ENCODE measurements around the gene MACROD1. TPM values are rescaled to one million over a fixed set of nuclear protein-coding genes. Genes with fewer than 3 reads are reported as not detected.
A peak's percentile ranks its signal among the peaks of the same experiment; 100 is the strongest.

MACROD1 gene
- total RNA-seq, 4 donors from 2014 or later, result 10.4 to 31.5 (median 19.5) TPM

DNA sequence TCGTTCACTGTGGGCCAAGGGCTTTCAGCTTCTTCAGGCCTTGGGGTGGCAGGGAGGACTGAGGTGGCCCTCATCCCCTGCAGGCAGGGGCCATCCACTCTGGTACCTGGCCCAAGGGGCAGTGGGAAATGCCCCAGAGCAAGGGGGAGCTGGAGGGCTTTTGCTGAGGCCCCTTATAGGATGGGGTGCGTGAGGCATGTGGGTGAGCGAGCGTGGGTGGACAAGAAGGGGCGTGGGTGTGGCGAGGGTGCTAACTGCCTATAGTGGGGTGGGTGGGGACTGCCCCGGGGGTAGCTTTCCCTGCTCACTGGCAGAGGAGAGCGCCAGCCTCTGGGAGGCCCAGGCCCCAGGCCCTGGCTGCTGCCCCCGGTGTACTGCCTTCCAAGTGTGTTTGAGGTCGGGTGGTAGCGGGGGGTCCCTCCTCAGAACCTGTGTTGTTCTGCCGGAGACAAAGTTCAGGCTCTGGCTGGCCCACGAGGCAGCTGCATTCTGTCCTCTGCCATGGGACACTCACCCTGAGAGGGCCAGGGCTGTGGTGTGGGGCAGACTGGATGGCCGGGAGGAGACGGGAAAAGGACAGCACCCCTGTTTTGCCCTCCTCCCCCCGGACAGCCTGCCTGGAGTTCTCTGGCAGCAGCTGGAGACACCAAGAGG lies 126.8 kb downstream of the MACROD1 start:
- intact Hi-C loops (cut with DNase I), result no loop called here
- WGBS, 2 donors, result 67 to 88% methylated on average over 4 to 7 of the region's 16 CpGs
- peaks cover 9 to 43% (median 11%) of the 10 kb centered on the region in 4 donors for H3K27me3 ChIP-seq
- TF ChIP-seq, protein P1, sequence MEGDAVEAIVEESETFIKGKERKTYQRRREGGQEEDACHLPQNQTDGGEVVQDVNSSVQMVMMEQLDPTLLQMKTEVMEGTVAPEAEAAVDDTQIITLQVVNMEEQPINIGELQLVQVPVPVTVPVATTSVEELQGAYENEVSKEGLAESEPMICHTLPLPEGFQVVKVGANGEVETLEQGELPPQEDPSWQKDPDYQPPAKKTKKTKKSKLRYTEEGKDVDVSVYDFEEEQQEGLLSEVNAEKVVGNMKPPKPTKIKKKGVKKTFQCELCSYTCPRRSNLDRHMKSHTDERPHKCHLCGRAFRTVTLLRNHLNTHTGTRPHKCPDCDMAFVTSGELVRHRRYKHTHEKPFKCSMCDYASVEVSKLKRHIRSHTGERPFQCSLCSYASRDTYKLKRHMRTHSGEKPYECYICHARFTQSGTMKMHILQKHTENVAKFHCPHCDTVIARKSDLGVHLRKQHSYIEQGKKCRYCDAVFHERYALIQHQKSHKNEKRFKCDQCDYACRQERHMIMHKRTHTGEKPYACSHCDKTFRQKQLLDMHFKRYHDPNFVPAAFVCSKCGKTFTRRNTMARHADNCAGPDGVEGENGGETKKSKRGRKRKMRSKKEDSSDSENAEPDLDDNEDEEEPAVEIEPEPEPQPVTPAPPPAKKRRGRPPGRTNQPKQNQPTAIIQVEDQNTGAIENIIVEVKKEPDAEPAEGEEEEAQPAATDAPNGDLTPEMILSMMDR (IDR thresholded peaks at IDR 0.05), result no peak
- TF ChIP-seq POLR2A (IDR thresholded peaks at IDR 0.05), result no peak
- H3K27ac ChIP-seq, result no peak overlapping the region
- H3K4me1 ChIP-seq, result peaks cover 15 to 24% (median 15%) of the 10 kb centered on the region in 3 donors
- H3K36me3 ChIP-seq, result no peaks in the 10 kb centered on the region
- H3K9me3 ChIP-seq, result no peaks in the 10 kb centered on the region
- DNase-seq, result no peak
- H3K4me3 ChIP-seq, result no peak overlapping the region

DNA sequence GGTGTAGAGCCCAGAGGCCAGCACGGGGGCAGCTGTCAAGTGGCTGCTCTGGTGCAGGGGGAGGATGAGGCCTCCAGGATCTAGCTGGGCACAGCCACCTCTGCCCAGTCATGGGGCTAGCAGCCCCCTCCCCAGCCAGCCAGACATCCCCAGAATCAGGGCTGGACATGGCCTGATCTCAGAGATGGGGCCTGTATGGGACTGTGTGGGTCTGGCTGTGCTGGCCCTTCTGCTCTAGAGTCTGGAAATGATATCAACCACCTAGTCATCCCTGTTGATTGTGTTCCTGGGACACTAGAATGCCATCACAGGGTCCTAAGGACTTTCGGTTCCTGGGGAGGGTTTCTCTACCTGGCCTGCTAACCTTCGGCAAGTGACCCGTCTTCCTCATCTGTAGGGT lies 127.4 kb downstream of the MACROD1 start:
- DNase-seq, result no peak
- no peaks in the 10 kb centered on the region for H3K9me3 ChIP-seq

DNA sequence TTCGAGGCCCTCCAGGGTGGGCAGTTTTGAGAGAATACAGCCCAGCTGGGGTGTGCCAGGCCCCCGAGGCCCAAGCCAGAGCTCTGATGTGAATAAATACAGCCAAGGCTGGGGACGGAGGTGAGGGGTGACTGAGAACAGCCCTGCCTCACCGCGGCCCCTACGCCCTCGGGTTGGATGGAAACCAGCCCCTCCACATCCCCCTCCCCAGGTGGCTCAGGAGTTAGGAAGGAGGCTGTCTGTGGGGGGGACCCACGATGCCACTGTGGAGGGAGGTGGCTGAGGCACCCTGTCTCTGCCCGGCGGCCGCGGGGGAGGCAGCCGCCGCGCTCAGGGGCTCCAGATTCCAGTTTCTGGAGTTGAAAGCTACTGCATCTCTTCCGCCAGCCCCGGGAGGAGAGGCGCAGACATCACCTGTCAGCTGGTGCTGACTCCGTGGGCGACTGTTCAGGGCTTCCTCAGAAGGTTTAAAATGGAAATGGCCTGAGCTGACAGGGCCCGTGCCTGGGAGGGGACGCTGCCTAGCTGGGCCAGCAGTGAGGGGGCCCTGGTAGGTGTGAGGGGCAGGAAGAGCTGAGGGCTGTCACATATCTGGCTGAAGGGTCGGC lies 128.8 kb downstream of the MACROD1 start:
- Histone ChIP-seq H3K9me3 (no peaks in the 10 kb centered on the region), H3K4me3 (peak overlapping the region in 2 of 4 donors; percentile 51 to 66), H3K27me3 (peaks cover 9 to 62% (median 11%) of the 10 kb centered on the region in 4 donors), H3K4me1 (peaks cover 15 to 24% (median 15%) of the 10 kb centered on the region in 3 donors), H3K36me3 (no peaks in the 10 kb centered on the region), H3K27ac (peak overlapping the region in 1 of 4 donors; percentile 14)
- intact Hi-C loops (cut with DNase I), result no loop called here
- no peak for DNase-seq
- TF ChIP-seq, protein P1 (IDR thresholded peaks at IDR 0.05), result no peak
- no peak for TF ChIP-seq POLR2A (IDR thresholded peaks at IDR 0.05)
- 17% methylated on average over 2 of the region's 23 CpGs; no CpG with 5 or more reads in 1 of the 2 donors for WGBS, 2 donors

More for the DNA sequence above, 127.4 kb downstream of the MACROD1 start:
- WGBS, 2 donors, result 79 to 80% methylated on average over 1 to 2 of the region's 4 CpGs
- Histone ChIP-seq H3K27me3 (peaks cover 9 to 49% (median 11%) of the 10 kb centered on the region in 4 donors), H3K4me1 (peaks cover 15 to 24% (median 15%) of the 10 kb centered on the region in 3 donors), H3K27ac (no peak overlapping the region), H3K4me3 (no peak overlapping the region), H3K36me3 (no peaks in the 10 kb centered on the region)
- TF ChIP-seq POLR2A (IDR thresholded peaks at IDR 0.05), result no peak
- TF ChIP-seq, protein P1 (IDR thresholded peaks at IDR 0.05), result no peak
- intact Hi-C loops (cut with DNase I), result no loop called here

DNA sequence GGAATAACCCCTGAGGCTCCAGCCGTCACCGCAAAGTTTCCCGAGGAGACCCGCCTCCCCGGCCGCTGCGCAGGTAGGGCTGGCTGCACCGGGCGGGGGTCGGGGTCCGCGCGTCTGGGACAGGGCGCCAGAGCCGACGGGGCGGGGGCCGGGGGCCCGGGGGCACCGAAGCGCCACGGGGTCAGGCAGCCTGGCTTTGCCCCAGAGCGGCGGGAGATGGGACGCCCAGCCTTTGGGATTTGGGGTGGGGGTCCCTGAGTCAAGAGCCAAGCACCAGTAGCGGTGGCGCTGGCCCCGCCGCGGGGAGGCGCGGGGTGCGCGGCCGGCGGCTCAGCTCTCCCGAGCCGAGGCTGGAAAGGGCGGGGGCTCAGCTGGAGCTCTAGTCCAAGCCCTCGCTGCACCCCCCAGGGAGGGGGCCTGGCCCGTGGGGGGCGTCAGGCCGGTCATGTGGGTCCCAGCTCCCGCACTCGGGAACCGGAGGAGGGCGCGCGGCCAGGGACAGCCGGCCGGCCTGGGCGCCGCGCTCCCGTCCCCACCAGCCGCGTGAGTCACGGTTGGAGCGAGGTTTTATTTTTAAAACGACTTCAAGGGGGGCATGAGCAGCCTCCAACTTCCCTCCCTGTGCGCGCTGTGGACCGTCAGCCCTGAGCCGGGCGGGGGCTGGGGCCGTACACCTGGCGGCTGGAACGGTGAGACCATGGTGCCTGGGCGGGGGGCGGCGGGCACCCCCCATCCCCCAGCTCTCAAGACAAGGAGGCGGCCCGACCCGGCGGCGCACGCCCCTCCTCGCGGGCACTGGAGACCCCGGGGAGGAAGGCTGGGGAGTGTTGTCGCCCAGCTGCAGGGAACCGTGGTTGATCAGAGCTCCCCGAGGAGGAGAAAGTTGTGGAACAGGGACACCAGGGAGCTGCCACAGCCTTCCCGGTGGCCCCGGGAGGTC lies 129.6 kb downstream of the MACROD1 start:
- intact Hi-C loops (cut with DNase I), result no loop called here

More for the DNA sequence above, 129.6 kb downstream of the MACROD1 start:
- no CpG with 5 or more reads among the region's 85 CpGs for WGBS, 2 donors
- H3K4me1 ChIP-seq, result peaks cover 15 to 24% (median 15%) of the 10 kb centered on the region in 3 donors
- H3K27me3 ChIP-seq, result peaks cover 9 to 68% (median 11%) of the 10 kb centered on the region in 4 donors
- no peak for DNase-seq
- H3K36me3 ChIP-seq, result no peaks in the 10 kb centered on the region
- no peaks in the 10 kb centered on the region for H3K9me3 ChIP-seq
- peak overlapping the region; percentile 29 to 66 (median 41) for H3K4me3 ChIP-seq
- H3K27ac ChIP-seq, result peak overlapping the region in 1 of 4 donors; percentile 14
- TF ChIP-seq, protein P1 (IDR thresholded peaks at IDR 0.05), result no peak
- no peak for TF ChIP-seq POLR2A (IDR thresholded peaks at IDR 0.05)
